CD14-positive monocyte (primary cell): ENCODE data around the gene ALDOB. TPM values are rescaled to one million over a fixed set of nuclear protein-coding genes. Genes with fewer than 3 reads are reported as not detected.

Source experiments
- DNase-seq, 3 donors: peaks; one replicate each; pipeline ENCODE4 v3.0.0-alpha.2; 2011 to 2022
- H2AFZ ChIP-seq: 2 replicates; pipeline ENCODE4 v1.6.0; 2012; ENCODE audit warnings: mild to moderate bottlenecking, low read depth, low read length, inconsistent platforms; ENCODE audit not compliant: insufficient read depth, poor library complexity, severe bottlenecking
- H3K27ac ChIP-seq, 2 donors: 1 replicate in 1 of 2; 2 replicates in 1 of 2; pipeline ENCODE4 v1.5.1; 2012 to 2013; ENCODE audit warnings: low read length in 2 of 2, control low read depth in 1 of 2, inconsistent platforms in 1 of 2, low read depth in 1 of 2, mild to moderate bottlenecking in 1 of 2
- H3K27me3 ChIP-seq, 2 donors: one replicate each; pipeline versions ENCODE4 v1.6.0 to v1.6.1; 2011 to 2013; ENCODE audit warnings: low read length in 2 of 2; ENCODE audit not compliant: control insufficient read depth in 2 of 2, insufficient read depth in 2 of 2
- H3K36me3 ChIP-seq, 2 donors: replicated peaks in 1 of 2; 1 replicate in 1 of 2; 2 replicates in 1 of 2; pipeline versions ENCODE4 v1.5.1 to v1.6.1; 2012 to 2013; ENCODE audit warnings: low read length in 2 of 2, control low read depth in 1 of 2, inconsistent platforms in 1 of 2, mild to moderate bottlenecking in 1 of 2; ENCODE audit not compliant: insufficient read depth in 2 of 2, control insufficient read depth in 1 of 2
- H3K4me1 ChIP-seq, 2 donors: 1 replicate in 1 of 2; 2 replicates in 1 of 2; pipeline versions ENCODE4 v1.5.1 to v1.6.1; 2012 to 2013; ENCODE audit warnings: low read length in 2 of 2, control low read depth in 1 of 2, inconsistent platforms in 1 of 2, mild to moderate bottlenecking in 1 of 2, moderate library complexity in 1 of 2; ENCODE audit not compliant: insufficient read depth in 2 of 2, control insufficient read depth in 1 of 2
- H3K4me2 ChIP-seq: replicated peaks from 2 replicates; pipeline ENCODE3; 2012; ENCODE audit warnings: low read length, moderate library complexity, mild to moderate bottlenecking; ENCODE audit not compliant: poor library complexity, severe bottlenecking; ENCODE audit errors: extremely low read depth
- H3K4me3 ChIP-seq, 3 experiments: fragments of 200-600 bp in 1 of 3; sonication (generic) in 1 of 3; replicated peaks in 1 of 3; 1 replicate in 2 of 3; 2 replicates in 1 of 3; pipeline ENCODE4 v1.5.1; 2011 to 2013; ENCODE audit warnings: low read length in 3 of 3, mild to moderate bottlenecking in 3 of 3, control low read depth in 2 of 3, low read depth in 2 of 3, inconsistent platforms in 1 of 3, moderate library complexity in 1 of 3
- H3K79me2 ChIP-seq: 2 replicates; pipeline ENCODE4 v1.6.0; 2012; ENCODE audit warnings: mild to moderate bottlenecking, control low read depth, inconsistent platforms, low read length, moderate library complexity; ENCODE audit not compliant: insufficient read depth
- H3K9ac ChIP-seq: 2 replicates; pipeline ENCODE4 v1.6.0; 2017; ENCODE audit warnings: low read length, mild to moderate bottlenecking; ENCODE audit not compliant: insufficient read depth, poor library complexity, severe bottlenecking
- H3K9me3 ChIP-seq, 2 donors: replicated peaks in 1 of 2; 1 replicate in 1 of 2; 2 replicates in 1 of 2; pipeline versions ENCODE4 v1.5.1 to v1.6.1; 2012 to 2013; ENCODE audit warnings: low read length in 2 of 2, control low read depth in 1 of 2; ENCODE audit not compliant: control insufficient read depth in 1 of 2, insufficient read depth in 1 of 2
- H4K20me1 ChIP-seq: 2 replicates; pipeline ENCODE4 v1.6.0; 2012; ENCODE audit warnings: mild to moderate bottlenecking, low read length, control low read depth, moderate library complexity; ENCODE audit not compliant: insufficient read depth
- H3K27ac Mint-ChIP-seq, 7 donors: one replicate each; pipeline ENCODE4 v1.8.0; 2020; ENCODE audit warnings: mild to moderate bottlenecking in 7 of 7, mixed read lengths in 7 of 7, moderate library complexity in 6 of 7, inconsistent platforms in 2 of 7
- H3K27me3 Mint-ChIP-seq, 3 donors: one replicate each; pipeline ENCODE4 v1.8.0; 2021 to 2022; ENCODE audit warnings: low read depth in 3 of 3, mild to moderate bottlenecking in 3 of 3, mixed read lengths in 3 of 3, moderate library complexity in 3 of 3, inconsistent platforms in 1 of 3
- H3K36me3 Mint-ChIP-seq, 2 donors: one replicate each; pipeline ENCODE4 v1.8.0; 2020; ENCODE audit warnings: mixed read lengths in 2 of 2, inconsistent platforms in 1 of 2, mild to moderate bottlenecking in 1 of 2
- H3K4me1 Mint-ChIP-seq: one replicate; pipeline ENCODE4 v1.8.0; 2020; ENCODE audit warnings: mild to moderate bottlenecking, mixed read lengths
- H3K4me3 Mint-ChIP-seq, 2 donors: one replicate each; pipeline ENCODE4 v1.8.0; 2020; ENCODE audit warnings: mild to moderate bottlenecking in 2 of 2, mixed read lengths in 2 of 2, moderate library complexity in 1 of 2
- H3K9me3 Mint-ChIP-seq, 7 donors: one replicate each; pipeline ENCODE4 v1.8.0; 2020 to 2022; ENCODE audit warnings: mixed read lengths in 7 of 7, mild to moderate bottlenecking in 6 of 7, moderate library complexity in 6 of 7, inconsistent platforms in 2 of 7
- CTCF ChIP-seq: fragments of 200-600 bp; IDR thresholded peaks from one replicate; pipeline ENCODE4 v1.8.0; 2022; ENCODE audit warnings: antibody characterized with exemption, mild to moderate bottlenecking
- WGBS: methylation state at CpG from one replicate; pipeline ENCODE4 v1.1.5; 2013; ENCODE audit warnings: missing lambda C conversion rate; ENCODE audit not compliant: insufficient coverage; 5-methylcytosine and 5-hydroxymethylcytosine counted together
- intact Hi-C, 2 donors: fragments of 100-400 bp; cut with micrococcal nuclease; formaldehyde crosslinking; loops; one replicate each; pipeline versions ENCODE4 v1.15.0 to v1.15.1; 2023
- polyA plus RNA-seq, 3 donors: library from polyadenylated mRNA; depleted of rRNA in 1 of 3; unstranded in 2 of 3; stranded (reverse) in 1 of 3; fragments of 300-500 nt in 2 of 3; fragments of >200 nt in 1 of 3; fragmentation: Illumina TruSeq in 2 of 3; gene quantifications; 1 replicate in 2 of 3; 2 replicates in 1 of 3; pipeline ENCODE4 v1.2.3, GENCODE V29; 2012 to 2021

The ALDOB gene
- polyA plus RNA-seq, 3 donors = not detected

- Histone ChIP-seq H3K27me3 (no peaks in the 10 kb centered on the region), H3K9ac (peak overlapping the region; percentile 90), H3K79me2 (peaks cover 76% of the 10 kb centered on the region), H2AFZ (peak overlapping the region; percentile 82), H3K9me3 (peaks cover 0 to 18% of the 10 kb centered on the region in 2 donors), H3K4me2 (peak overlapping the region; percentile 69), H3K27ac (peak overlapping the region in 1 of 2 donors; percentile 98), H3K4me3 (peak overlapping the region; percentile 75 to 91 (median 87)), H3K4me1 (peaks cover 21 to 34% of the 10 kb centered on the region in 2 donors), H3K36me3 (peaks cover 39 to 46% of the 10 kb centered on the region in 2 donors), H4K20me1 (no peaks in the 10 kb centered on the region)
- peak; percentile 16 to 43 (median 38) for DNase-seq
- TF ChIP-seq CTCF = no peak
- intact Hi-C loops = loop anchor here (5.0 to 10.0 kb wide), 3 partner anchors 133 to 1305 kb away; partner anchors contain the start of genes ERP44 (in 1 of the 2), INVS (in 1 of the 2) and RNF20 (in 1 of the 2)
- Mint-ChIP-seq H3K4me1 (peaks cover 33% of the 10 kb centered on the region), H3K27me3 (no peaks in the 10 kb centered on the region), H3K4me3 (peak overlapping the region; percentile 90 to 99), H3K27ac (peak overlapping the region; percentile 96 to 100 (median 99)), H3K36me3 (peaks cover 54 to 60% of the 10 kb centered on the region in 2 donors), H3K9me3 (peaks cover 10 to 27% (median 14%) of the 10 kb centered on the region in 7 donors)
- WGBS = 0% methylated on average over 2 of the region's 2 CpGs
These were observed 36.0 kb downstream of the ALDOB start for GRCh38 chr9:101399643-101399970.

- DNase-seq = no peak
- Histone ChIP-seq H2AFZ (peak overlapping the region; percentile 82), H3K9ac (peak overlapping the region; percentile 90), H3K27me3 (no peaks in the 10 kb centered on the region), H3K4me3 (peak overlapping the region; percentile 75 to 91 (median 87)), H3K27ac (peak overlapping the region; percentile 79 to 98), H4K20me1 (peaks cover 5% of the 10 kb centered on the region), H3K9me3 (peaks cover 0 to 17% of the 10 kb centered on the region in 2 donors), H3K79me2 (peaks cover 82% of the 10 kb centered on the region), H3K36me3 (peaks cover 34 to 46% of the 10 kb centered on the region in 2 donors), H3K4me1 (peaks cover 21 to 34% of the 10 kb centered on the region in 2 donors), H3K4me2 (peak overlapping the region; percentile 69)
- peaks cover 33% of the 10 kb centered on the region for H3K4me1 Mint-ChIP-seq
- intact Hi-C loops = loop anchor here (5.0 to 10.0 kb wide), 3 partner anchors 133 to 1304 kb away; partner anchors contain the start of genes ERP44 (in 1 of the 2), INVS (in 1 of the 2) and RNF20 (in 1 of the 2)
- H3K4me3 Mint-ChIP-seq = peak overlapping the region; percentile 90 to 99
- peaks cover 8 to 32% (median 14%) of the 10 kb centered on the region in 7 donors for H3K9me3 Mint-ChIP-seq
- no peak for TF ChIP-seq CTCF
- H3K36me3 Mint-ChIP-seq = peaks cover 54 to 59% of the 10 kb centered on the region in 2 donors
- 2% methylated on average over 21 of the region's 28 CpGs for WGBS
- H3K27me3 Mint-ChIP-seq = no peaks in the 10 kb centered on the region
- H3K27ac Mint-ChIP-seq = peak overlapping the region; percentile 96 to 100 (median 99)
These were observed 36.5 kb downstream of the ALDOB start for GRCh38 chr9:101398930-101399642.
